HG03342 (cell line): ENCODE measurements around the gene TMEM50A.
"Not testable (repeated sequence)": the region's sequence is repeated elsewhere in the genome, so short reads cannot be mapped to it uniquely, and the experiment has no call there.

Source experiments
- ATAC-seq: cut with Tn5 transposase; IDR thresholded peaks from one replicate; pipeline ENCODE4 v1.9.1; 2021; ENCODE audit warnings: mild to moderate bottlenecking, moderate library complexity; ENCODE audit not compliant: unreplicated experiment

TMEM50A gene

DNA sequence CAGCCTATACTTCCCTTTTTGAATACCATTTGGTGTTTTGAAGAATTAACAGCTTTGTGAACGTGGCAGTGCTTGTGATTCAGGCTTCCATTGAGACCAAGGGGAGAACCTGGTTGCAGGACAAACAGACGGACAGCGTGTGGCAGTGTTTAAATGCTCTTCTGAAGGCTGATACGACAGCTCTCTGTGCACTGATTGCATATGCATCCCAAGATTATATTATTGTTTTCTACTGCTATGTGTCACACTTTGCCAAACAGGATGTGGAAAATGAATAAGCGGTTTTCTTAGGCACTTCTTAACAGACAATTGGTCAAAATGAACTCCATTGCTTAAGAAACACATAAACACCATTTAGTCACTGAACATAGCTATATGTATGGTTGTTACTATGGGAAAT, 8.2 kb upstream of the TMEM50A start:
- not testable (repeated sequence) for ATAC-seq

DNA sequence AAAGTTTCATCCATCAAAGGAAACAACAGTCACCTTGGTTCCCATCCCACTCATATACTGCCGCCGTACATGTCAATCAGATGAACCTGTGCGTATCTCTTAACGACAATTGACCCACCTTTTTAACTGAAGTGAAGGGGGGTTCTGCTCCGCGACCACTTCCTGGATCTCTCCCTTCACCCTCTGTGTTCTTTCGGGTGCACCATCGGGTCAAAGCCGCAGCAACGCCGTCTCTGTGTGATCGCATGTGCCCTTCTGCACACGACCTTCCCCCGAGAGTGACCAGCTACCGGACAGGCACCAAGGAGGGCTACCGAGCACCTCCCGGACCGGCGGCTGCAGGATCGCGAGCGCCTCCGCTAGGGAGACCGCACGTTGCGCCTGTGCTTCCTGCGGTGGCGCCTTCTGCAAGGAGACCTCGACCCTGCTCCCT, 1.2 kb upstream of the TMEM50A start:
- ATAC-seq = not testable (repeated sequence)

DNA sequence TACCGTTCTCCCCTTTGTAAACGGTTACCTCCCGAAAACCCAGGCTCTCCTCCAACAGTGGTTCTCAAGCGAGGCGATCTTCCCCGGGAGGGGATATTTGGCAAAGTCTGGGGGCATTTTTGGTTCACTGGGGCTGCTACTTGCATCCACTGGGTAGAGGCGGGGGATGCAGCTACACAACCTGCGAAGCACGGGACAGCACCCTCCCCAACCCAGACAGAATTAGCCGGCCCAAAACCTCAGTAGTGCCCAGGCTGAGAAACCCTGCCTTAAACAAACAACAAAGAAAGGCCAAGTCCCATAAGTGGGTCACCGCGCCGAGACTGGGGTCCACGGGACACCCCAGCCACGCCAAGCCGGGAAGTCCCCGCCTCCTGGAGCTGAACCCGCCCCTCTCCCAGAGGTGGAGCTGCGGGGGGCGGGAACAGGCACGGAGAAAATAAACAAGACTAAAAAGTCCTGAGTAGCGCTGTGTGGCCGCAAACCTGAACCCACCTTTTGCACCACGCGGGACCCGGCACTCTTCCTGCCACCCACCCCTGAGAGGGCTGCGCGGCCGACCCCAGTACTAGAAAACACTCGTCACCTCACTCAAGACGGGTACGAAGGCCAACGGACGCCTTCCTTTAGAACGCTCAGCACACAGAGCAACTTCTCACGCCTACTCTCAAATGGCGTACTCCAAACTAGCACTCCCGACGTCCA, 499 bp upstream of the TMEM50A start:
- peak; percentile 35 for ATAC-seq

DNA sequence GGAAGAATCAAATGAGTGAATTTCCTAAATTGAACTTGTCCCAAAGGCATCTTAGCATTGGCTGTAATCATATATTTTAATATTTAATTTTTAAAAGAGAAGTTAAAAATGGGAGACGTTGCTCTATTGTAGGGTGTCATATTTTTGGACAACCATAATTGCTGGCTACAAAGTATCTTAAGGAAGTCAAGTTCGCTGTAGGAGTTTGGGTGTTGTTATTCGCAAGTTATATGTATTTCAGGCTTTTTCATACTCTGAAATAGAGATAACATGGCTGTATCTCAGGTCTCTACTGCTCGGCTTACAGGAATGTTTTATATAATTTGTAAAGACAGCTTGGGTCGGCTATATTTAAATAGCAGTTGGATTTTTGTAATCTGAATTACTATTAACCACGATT, 852 bp downstream of the TMEM50A start:
- ATAC-seq = no peak

DNA sequence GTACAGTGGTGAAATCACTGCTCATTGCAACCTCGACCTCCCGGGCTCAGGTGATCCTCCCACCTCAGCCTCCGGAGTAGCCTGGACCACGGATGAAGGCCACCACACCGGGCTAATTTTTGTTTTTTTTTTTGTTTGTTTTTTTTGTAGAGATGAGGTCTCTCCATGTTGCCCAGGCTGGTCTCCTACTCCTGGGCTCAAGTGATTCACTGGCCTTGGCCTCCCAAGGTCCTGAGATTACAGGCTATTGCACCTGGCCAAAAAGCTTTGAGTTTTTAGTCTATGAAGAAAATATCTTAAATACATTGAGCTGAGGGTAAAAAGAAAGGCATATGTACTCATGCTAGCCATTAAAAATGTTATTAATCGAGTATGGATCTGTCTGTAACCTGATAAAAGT, 3.6 kb downstream of the TMEM50A start:
- no peak for ATAC-seq

DNA sequence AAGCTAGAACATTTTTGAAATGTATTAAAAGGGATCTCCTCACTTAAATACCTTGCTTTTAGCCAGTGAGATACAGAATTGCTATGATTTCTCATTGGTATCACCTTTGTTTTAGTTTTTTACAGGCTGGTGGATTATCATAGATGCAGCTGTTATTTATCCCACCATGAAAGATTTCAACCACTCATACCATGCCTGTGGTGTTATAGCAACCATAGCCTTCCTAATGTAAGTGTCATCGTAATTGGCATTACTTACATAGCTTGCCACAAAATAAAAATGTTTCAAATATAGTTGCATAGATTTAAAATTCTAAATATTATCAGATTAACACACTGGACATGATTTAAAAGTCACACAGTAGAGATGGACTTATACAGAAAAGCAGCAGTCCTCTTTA, 4.7 kb downstream of the TMEM50A start:
- ATAC-seq = no peak

DNA sequence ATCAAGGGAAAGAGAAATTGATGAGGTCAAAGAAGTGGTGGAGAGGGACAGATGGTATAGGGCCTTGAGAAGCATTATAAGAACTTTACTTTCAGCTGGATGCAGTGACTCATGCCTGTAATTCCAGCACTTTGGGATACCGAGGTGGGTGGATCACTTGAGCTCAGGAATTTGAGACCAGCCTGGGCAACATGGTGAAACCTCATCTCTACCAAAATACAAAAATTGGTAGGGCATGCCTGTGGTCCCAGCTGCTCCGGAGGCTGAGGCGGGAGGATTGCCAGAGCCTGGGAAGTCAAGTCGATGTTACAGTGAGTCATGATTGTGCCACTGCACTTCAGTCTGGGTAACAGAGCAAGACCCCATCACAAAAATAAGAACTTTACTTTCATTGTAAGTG, 5.7 kb downstream of the TMEM50A start:
- ATAC-seq = no peak

DNA sequence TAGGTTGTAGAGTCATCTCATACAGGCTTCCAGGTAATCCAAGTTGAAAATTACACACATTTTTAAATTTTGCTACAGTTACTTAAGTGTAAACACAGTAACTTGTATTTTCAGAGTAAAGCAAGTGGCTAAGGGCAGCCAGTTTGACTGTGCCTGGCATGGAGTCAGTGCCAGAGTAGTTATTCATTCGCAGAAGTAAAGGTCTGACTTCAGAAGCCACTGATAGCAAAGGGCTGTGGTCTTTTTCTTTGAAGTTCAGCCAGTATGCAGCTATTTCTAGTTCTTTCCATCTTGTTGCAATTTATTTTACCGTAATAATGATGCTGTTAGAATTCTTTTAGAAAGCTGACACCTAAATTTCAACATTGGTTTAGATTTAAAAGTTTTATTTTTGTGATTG, 9.4 kb downstream of the TMEM50A start:
- no peak for ATAC-seq

DNA sequence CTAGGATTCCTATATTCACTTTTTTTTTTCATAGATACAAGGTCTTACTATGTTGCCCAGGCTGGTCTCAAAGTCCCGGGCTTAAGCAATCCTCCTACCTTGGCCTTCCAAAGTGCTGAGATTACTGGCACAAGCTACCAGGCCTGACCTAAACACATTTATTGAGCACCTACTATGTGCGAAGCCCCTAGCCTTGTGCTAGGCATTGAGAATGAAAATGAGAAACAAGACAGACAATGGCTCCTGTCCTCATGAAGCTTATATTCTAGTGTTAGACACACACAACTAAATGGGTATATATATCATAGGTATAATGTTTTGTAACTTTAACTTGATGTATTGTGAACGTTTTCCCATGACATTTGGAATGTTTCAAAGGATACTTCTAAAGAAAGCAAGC, 11.5 kb downstream of the TMEM50A start:
- ATAC-seq = no peak

DNA sequence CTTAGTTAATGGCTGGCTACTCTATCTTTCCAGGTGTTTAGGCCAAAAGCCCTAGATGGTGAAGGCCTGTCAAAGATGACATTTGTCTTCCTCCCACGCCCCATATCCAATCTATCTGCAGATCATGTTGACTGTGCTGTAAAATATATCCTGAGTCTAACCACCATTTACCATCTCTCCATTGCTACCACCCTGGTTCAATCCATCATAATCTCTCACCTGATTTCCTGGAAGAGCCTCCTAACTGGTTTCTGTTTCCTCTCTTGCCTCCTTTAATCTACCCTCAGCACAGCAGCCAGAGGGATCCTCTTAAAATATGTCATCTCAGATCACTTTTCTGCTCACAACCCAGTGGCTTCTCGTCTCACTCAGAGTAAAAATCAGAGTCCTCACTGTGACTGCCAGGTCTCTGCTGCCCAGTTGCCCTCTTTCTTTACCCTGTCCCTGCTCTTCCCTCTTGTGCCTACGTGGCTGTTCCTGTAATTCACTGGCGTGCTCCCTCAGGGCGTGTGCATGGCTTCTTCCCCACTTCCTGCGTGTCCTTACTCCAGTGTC, 17.8 kb downstream of the TMEM50A start:
- ATAC-seq = no peak

DNA sequence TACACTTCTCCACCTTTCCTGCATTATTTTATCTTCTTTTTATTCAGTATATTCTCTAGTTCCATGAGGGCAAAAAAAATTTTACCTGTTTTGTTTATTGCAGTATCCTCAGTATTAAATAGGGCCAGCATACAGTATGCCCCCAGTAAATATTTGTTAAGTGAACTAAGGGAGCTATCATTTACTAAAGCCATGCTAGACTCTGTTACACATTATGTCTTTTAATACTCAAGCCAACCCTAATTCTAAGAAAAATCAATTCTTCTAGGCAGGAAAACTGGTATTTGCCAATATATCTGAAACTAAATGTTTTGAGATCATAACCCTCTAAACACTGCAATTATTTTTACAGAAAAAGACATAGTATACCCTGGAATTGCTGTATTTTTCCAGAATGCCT, 18.3 kb downstream of the TMEM50A start:
- ATAC-seq = no peak

DNA sequence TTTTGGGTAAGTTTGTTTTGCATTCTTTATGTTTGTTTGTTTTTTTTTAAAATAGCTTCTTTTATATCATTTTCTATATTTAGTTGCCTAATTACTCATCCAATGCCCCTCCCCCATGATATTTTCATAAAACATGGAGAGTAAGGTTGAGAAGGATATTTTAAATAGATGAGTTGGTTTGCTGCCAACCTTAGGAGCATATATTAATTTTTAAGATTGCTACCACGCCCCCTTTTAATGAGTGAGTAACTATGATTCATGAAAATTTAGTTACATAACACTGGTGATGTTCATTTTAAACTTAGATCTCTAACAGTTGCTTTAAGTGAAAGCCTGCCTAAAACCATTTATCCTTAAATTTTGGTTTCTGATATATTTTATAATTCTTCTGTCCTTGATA, 18.7 kb downstream of the TMEM50A start:
- no peak for ATAC-seq

DNA sequence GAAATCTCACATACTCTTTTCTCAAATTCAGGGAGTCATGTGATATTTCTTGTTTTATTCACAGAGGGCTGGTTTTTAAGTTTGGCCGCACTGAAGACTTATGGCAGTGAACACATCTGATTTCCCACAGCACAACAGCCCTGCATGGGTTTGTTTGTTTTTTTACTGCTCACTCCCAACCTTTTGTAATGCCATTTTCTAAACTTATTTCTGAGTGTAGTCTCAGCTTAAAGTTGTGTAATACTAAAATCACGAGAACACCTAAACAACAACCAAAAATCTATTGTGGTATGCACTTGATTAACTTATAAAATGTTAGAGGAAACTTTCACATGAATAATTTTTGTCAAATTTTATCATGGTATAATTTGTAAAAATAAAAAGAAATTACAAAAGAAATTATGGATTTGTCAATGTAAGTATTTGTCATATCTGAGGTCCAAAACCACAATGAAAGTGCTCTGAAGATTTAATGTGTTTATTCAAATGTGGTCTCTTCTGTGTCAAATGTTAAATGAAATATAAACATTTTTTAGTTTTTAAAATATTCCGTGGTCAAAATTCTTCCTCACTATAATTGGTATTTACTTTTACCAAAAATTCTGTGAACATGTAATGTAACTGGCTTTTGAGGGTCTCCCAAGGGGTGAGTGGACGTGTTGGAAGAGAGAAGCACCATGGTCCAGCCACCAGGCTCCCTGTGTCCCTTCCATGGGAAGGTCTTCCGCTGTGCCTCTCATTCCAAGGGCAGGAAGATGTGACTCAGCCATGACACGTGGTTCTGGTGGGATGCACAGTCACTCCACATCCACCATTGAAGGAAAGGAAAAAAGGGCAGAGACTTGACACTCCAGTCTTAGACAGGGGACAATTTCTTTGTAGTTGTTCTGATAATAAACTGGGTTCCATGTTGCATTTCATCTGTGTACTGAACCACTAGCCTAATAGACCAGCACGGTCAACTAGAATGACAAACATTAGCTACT, 22.8 kb downstream of the TMEM50A start:
- no peak for ATAC-seq

DNA sequence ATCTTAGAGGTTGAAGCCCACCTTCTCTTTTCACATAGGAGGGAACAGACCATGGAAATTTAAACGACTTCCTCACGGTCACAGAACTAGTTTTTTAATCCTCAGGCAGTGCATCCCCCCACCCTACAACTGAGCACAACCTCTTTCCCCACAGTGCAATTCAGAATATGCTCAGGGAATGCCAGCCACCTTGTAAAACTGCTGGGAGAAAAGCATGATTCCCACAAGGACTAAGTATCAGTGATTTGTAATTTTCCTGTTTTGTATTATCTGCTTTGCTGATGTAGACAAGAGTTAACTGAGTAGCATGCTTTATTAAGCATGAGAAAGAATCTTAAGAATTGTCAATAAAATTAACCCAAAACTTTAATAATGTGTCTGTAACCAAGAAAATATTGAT, 23.8 kb downstream of the TMEM50A start:
- ATAC-seq = no peak

DNA sequence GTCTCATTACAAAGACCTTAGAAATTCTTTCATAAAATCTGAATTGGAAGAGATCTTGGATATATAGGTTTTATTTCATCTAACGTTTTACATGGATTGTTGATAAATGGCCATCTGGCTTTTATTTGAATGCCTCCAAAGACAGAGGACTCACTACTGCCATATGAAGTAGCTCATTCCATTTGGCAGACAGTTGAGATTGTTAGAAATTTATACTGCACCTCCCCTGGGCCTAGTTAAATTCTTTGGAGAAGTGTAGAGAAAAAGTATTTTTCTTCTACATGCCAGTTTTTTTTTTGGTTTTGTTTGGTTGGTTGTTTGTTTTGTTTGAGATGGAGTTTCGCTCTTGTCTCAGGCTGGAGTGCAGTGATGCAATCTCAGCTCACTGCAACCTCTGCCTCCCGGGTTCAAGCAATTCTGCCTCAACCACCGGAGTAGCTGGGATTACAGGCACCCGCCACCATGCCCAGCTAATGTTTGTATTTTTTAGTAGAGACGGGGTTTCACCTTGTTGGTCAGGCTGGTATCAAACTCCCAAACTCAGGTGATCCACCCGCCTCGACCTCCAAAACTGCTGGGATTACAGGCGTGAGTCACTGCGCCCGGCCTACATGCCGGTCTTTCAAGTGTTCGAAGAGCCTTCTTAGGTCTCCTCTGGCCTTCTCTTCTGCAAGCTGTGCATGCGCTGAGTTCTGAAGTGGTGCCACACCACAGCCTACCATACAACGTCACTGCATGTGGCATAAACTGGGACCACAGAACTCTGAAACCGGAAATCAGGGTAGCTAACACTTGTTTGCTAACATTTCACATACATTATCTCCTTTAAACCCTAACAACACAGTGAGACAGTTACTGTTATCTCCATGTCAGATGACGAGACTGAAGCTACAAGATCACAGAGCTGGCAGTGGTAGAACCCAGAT, 24.8 kb downstream of the TMEM50A start:
- not testable (repeated sequence) for ATAC-seq

DNA sequence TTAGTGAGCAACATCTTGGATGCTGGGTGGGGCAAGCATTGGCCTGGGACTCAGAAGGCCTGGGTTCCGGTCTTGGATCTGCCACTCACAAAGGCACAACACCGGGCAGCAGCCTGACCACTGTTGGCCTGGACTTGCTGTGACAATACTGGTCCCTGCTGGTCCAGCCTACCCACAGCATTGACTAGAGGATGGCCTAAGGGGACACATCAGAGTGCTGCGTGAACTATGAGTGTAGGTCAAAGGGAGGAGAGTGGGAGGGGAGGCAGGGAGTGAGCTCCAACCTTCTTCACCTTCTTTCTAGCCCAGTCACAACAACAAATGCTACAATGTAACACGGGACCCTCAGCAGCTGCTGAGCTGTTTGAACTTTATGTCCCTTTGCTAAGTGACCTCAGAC, 31.1 kb downstream of the TMEM50A start:
- ATAC-seq = no peak

DNA sequence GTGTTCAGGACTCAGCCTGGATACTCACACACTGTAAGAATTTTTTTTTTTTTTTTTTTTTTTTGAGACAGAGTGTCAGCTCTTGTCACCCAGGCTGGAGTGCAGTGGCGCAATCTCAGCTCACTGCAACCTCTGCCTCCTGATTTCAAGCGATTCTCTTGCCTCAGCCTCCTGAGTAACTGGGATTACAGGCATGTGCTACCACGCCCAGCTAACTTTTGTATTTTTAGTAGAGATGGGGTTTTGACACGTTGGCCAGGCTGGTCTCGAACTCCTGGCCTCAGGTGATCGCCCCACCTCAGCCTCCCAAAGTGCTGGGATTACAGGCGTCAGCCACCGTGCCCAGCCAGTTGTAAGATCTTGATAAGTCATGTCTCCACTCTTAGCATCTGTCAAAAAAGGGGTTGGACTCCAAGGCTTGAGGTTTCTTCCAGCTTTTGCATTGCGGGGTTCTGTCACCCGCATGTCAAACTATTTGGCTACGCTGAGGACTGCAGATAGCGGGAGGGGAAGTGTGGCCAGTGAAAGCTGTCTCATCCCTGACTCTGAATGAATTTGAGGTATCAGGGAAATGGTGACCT, 31.6 kb downstream of the TMEM50A start:
- not testable (repeated sequence) for ATAC-seq

DNA sequence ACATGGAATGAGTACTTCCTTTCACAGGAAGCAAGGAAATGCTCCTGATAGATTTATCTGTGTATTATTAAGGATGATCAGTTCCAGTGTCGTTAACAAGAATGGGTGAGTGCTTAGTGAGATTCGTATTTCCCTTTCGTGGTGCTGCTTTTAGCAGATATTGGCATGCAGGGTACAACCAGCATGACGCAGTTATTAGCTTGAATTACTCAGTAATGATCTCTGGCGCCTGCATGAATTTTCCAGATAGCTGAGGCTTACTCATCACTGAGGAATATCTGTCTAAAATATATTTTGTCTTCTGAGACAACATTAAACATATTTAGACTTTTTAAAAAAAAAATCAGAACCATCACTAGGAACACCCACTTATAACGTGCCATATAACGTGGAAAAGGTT, 33.6 kb downstream of the TMEM50A start:
- not testable (repeated sequence) for ATAC-seq

DNA sequence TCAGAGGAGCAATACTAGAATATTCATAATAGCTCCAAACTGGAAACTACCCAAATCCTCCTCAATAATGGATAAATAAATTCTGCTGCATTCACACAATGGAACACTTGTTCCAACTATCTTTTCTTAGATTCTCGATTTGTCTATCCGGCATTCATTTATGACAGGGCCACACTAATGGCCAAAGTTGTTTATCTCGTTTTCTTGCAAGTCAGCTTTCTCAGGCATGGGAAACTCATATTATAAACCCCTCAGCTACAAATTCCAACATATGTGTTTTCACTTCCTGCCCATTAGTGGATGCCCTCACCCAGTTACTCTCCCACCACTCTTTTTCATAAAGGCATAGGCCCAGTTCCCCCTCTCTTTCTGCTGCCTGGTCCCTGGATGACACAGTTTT, 40.2 kb downstream of the TMEM50A start:
- ATAC-seq = not testable (repeated sequence)

DNA sequence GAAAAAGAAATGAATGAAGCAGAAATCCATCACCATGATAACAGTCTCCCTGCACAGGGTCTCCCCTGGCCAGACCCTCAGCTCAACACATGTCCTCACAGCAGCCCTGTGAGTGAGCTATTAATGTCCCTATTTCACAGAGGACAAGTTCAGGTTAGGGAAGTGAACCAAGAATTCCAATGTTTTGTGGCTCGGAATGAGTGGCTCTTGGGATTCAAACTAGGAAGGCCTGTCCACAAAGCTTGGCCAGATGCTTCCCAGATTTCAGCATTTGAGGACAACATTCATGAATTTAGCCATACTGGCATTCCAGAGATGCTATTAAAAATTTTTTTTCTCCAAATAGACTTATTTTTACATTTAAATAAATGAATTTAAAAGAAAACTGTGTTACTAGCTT, 44.4 kb downstream of the TMEM50A start:
- not testable (repeated sequence) for ATAC-seq
